HEK293 (cell line): ENCODE results near the gene KYAT1.

Source experiments
- EGR2 ChIP-seq: fragments of 450-650 bp; formaldehyde crosslinking; IDR thresholded peaks from 2 replicates; pipeline ENCODE4 v1.5.1; 2016; ENCODE audit warnings: low read depth, missing biosample characterization, missing genetic modification characterization
- GLIS2 ChIP-seq: fragments of 450-650 bp; formaldehyde crosslinking; IDR thresholded peaks from 2 replicates; pipeline ENCODE4 v1.5.1; 2016; ENCODE audit warnings: missing biosample characterization, missing genetic modification characterization
- IKZF3 ChIP-seq: fragments of 450-650 bp; IDR thresholded peaks from 2 replicates; pipeline ENCODE4 v1.5.0; 2018; ENCODE audit warnings: missing biosample characterization, mild to moderate bottlenecking, missing genetic modification characterization, moderate library complexity
- KLF1 ChIP-seq: fragments of 450-650 bp; formaldehyde crosslinking; IDR thresholded peaks from 2 replicates; pipeline ENCODE4 v1.5.1; 2016; ENCODE audit warnings: missing biosample characterization, missing genetic modification characterization
- RBAK ChIP-seq: fragments of 450-650 bp; formaldehyde crosslinking; IDR thresholded peaks from 2 replicates; pipeline ENCODE4 v1.5.1; 2016; ENCODE audit warnings: missing biosample characterization, missing genetic modification characterization
- SP2 ChIP-seq: fragments of 450-650 bp; formaldehyde crosslinking; IDR thresholded peaks from 2 replicates; pipeline ENCODE4 v1.5.1; 2016; ENCODE audit warnings: missing biosample characterization, missing genetic modification characterization
- SP7 ChIP-seq: fragments of 450-650 bp; formaldehyde crosslinking; IDR thresholded peaks from 2 replicates; pipeline ENCODE4 v1.5.1; 2016; ENCODE audit warnings: missing biosample characterization, missing genetic modification characterization
- ZBTB48 ChIP-seq: fragments of 450-650 bp; formaldehyde crosslinking; IDR thresholded peaks from 2 replicates; pipeline ENCODE4 v1.5.1; 2016; ENCODE audit warnings: missing biosample characterization, missing genetic modification characterization
- ZFP3 ChIP-seq: fragments of 450-650 bp; formaldehyde crosslinking; IDR thresholded peaks from 2 replicates; pipeline ENCODE4 v1.5.1; 2016; ENCODE audit warnings: low read depth, missing biosample characterization, missing genetic modification characterization
- ZNF19 ChIP-seq: fragments of 450-650 bp; formaldehyde crosslinking; IDR thresholded peaks from 2 replicates; pipeline ENCODE4; 2016; ENCODE audit warnings: missing biosample characterization, missing genetic modification characterization, low read depth
- ZNF600 ChIP-seq: fragments of 450-650 bp; formaldehyde crosslinking; IDR thresholded peaks from 2 replicates; pipeline ENCODE4 v1.5.1; 2016; ENCODE audit warnings: missing biosample characterization, missing genetic modification characterization
- ZNF660 ChIP-seq: fragments of 450-650 bp; IDR thresholded peaks from 2 replicates; pipeline ENCODE4 v1.5.1; 2018; ENCODE audit warnings: missing biosample characterization, mild to moderate bottlenecking, missing genetic modification characterization
- ZNF776 ChIP-seq: fragments of 450-650 bp; formaldehyde crosslinking; IDR thresholded peaks from 2 replicates; pipeline ENCODE4 v1.5.0; 2017; ENCODE audit warnings: missing biosample characterization, missing genetic modification characterization, borderline replicate concordance
- ZXDB ChIP-seq: fragments of 450-650 bp; formaldehyde crosslinking; IDR thresholded peaks from 2 replicates; pipeline ENCODE4 v1.5.1; 2016; ENCODE audit warnings: missing biosample characterization, missing genetic modification characterization
- TF ChIP-seq, protein P1 (sequence below): fragments of 450-650 bp; formaldehyde crosslinking; IDR thresholded peaks from 2 replicates; pipeline ENCODE4 v1.5.1; 2016; ENCODE audit warnings: missing biosample characterization, missing genetic modification characterization
- TF ChIP-seq, protein P2 (sequence below): fragments of 450-650 bp; formaldehyde crosslinking; IDR thresholded peaks from 2 replicates; pipeline ENCODE4 v1.5.1; 2016; ENCODE audit warnings: missing biosample characterization, missing genetic modification characterization
- TF ChIP-seq, protein P3 (sequence below): fragments of 450-650 bp; formaldehyde crosslinking; IDR thresholded peaks from 2 replicates; pipeline ENCODE4 v1.5.1; 2017; ENCODE audit warnings: missing biosample characterization, missing genetic modification characterization
- TF ChIP-seq, protein P4 (sequence below): fragments of 450-650 bp; formaldehyde crosslinking; IDR thresholded peaks from 2 replicates; pipeline ENCODE4 v1.5.1; 2016; ENCODE audit warnings: missing biosample characterization, missing genetic modification characterization
- TF ChIP-seq, protein P5 (sequence below): fragments of 450-650 bp; formaldehyde crosslinking; IDR thresholded peaks from 2 replicates; pipeline ENCODE4 v1.5.1; 2016; ENCODE audit warnings: missing biosample characterization, missing genetic modification characterization
- TF ChIP-seq, protein P6 (sequence below): fragments of 450-650 bp; formaldehyde crosslinking; IDR thresholded peaks from 2 replicates; pipeline ENCODE4 v1.5.1; 2016; ENCODE audit warnings: missing biosample characterization, missing genetic modification characterization

KYAT1 gene

DNA sequence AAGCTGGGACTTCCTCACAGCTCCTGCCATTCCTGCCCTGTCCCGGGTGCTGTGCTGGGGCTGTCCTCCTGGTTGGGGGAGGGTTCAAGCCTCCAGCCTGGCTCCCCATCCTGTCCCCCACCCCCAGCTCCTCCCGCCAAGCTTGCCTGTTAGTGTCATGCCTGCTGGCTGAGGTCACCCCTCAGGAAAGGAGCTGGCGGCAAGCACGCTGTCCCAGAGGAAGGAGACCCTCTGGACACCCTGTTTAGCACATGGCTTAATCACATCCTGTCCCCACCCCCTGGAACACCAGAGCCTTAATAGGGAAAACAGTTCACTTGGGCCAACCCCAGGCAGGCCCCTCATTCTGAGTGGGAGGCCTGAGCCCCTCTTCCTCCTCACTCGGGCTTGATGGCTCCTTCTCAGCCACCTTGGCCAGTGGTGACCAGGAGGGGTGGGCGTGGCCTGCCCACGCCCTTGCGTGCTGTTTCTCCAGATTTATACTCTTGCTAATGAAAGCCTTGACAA lies 29.8 kb upstream of the KYAT1 start (continued):
- TF ChIP-seq, protein P1, sequence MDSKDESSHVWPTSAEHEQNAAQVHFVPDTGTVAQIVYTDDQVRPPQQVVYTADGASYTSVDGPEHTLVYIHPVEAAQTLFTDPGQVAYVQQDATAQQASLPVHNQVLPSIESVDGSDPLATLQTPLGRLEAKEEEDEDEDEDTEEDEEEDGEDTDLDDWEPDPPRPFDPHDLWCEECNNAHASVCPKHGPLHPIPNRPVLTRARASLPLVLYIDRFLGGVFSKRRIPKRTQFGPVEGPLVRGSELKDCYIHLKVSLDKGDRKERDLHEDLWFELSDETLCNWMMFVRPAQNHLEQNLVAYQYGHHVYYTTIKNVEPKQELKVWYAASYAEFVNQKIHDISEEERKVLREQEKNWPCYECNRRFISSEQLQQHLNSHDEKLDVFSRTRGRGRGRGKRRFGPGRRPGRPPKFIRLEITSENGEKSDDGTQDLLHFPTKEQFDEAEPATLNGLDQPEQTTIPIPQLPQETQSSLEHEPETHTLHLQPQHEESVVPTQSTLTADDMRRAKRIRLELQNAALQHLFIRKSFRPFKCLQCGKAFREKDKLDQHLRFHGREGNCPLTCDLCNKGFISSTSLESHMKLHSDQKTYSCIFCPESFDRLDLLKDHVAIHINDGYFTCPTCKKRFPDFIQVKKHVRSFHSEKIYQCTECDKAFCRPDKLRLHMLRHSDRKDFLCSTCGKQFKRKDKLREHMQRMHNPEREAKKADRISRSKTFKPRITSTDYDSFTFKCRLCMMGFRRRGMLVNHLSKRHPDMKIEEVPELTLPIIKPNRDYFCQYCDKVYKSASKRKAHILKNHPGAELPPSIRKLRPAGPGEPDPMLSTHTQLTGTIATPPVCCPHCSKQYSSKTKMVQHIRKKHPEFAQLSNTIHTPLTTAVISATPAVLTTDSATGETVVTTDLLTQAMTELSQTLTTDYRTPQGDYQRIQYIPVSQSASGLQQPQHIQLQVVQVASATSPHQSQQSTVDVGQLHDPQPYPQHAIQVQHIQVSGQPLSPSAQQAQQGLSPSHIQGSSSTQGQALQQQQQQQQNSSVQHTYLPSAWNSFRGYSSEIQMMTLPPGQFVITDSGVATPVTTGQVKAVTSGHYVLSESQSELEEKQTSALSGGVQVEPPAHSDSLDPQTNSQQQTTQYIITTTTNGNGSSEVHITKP (tag by site-specific recombination): peak; percentile 47; the same call in 1 of the 2 replicates
- no peak for TF ChIP-seq IKZF3
- TF ChIP-seq ZNF660 (tag by site-specific recombination): no peak
- TF ChIP-seq KLF1 (tag by site-specific recombination): peak; percentile 70
- TF ChIP-seq SP7 (tag by site-specific recombination): peak; percentile 72; the same call in 1 of the 2 replicates
- TF ChIP-seq SP2 (tag by site-specific recombination): peak; percentile 42
- TF ChIP-seq, protein P2, sequence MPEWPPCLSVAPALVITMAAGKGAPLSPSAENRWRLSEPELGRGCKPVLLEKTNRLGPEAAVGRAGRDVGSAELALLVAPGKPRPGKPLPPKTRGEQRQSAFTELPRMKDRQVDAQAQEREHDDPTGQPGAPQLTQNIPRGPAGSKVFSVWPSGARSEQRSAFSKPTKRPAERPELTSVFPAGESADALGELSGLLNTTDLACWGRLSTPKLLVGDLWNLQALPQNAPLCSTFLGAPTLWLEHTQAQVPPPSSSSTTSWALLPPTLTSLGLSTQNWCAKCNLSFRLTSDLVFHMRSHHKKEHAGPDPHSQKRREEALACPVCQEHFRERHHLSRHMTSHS: no peak
- no peak for TF ChIP-seq RBAK (tag by site-specific recombination)
- TF ChIP-seq ZNF19 (tag by site-specific recombination): no peak
- TF ChIP-seq, protein P3, sequence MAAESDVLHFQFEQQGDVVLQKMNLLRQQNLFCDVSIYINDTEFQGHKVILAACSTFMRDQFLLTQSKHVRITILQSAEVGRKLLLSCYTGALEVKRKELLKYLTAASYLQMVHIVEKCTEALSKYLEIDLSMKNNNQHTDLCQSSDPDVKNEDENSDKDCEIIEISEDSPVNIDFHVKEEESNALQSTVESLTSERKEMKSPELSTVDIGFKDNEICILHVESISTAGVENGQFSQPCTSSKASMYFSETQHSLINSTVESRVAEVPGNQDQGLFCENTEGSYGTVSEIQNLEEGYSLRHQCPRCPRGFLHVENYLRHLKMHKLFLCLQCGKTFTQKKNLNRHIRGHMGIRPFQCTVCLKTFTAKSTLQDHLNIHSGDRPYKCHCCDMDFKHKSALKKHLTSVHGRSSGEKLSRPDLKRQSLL (tag by site-specific recombination): no peak
- no peak for TF ChIP-seq ZXDB (tag by site-specific recombination)
- TF ChIP-seq, protein P4, sequence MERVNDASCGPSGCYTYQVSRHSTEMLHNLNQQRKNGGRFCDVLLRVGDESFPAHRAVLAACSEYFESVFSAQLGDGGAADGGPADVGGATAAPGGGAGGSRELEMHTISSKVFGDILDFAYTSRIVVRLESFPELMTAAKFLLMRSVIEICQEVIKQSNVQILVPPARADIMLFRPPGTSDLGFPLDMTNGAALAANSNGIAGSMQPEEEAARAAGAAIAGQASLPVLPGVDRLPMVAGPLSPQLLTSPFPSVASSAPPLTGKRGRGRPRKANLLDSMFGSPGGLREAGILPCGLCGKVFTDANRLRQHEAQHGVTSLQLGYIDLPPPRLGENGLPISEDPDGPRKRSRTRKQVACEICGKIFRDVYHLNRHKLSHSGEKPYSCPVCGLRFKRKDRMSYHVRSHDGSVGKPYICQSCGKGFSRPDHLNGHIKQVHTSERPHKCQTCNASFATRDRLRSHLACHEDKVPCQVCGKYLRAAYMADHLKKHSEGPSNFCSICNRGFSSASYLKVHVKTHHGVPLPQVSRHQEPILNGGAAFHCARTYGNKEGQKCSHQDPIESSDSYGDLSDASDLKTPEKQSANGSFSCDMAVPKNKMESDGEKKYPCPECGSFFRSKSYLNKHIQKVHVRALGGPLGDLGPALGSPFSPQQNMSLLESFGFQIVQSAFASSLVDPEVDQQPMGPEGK: peak; percentile 44; the same call in 1 of the 2 replicates
- TF ChIP-seq ZFP3 (tag by site-specific recombination): no peak
- no peak for TF ChIP-seq ZNF776
- TF ChIP-seq, protein P5, sequence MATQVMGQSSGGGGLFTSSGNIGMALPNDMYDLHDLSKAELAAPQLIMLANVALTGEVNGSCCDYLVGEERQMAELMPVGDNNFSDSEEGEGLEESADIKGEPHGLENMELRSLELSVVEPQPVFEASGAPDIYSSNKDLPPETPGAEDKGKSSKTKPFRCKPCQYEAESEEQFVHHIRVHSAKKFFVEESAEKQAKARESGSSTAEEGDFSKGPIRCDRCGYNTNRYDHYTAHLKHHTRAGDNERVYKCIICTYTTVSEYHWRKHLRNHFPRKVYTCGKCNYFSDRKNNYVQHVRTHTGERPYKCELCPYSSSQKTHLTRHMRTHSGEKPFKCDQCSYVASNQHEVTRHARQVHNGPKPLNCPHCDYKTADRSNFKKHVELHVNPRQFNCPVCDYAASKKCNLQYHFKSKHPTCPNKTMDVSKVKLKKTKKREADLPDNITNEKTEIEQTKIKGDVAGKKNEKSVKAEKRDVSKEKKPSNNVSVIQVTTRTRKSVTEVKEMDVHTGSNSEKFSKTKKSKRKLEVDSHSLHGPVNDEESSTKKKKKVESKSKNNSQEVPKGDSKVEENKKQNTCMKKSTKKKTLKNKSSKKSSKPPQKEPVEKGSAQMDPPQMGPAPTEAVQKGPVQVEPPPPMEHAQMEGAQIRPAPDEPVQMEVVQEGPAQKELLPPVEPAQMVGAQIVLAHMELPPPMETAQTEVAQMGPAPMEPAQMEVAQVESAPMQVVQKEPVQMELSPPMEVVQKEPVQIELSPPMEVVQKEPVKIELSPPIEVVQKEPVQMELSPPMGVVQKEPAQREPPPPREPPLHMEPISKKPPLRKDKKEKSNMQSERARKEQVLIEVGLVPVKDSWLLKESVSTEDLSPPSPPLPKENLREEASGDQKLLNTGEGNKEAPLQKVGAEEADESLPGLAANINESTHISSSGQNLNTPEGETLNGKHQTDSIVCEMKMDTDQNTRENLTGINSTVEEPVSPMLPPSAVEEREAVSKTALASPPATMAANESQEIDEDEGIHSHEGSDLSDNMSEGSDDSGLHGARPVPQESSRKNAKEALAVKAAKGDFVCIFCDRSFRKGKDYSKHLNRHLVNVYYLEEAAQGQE (tag by site-specific recombination): no peak
- no peak; the same call in 1 of the 2 replicates for TF ChIP-seq ZNF600 (tag by site-specific recombination)
- peak; percentile 61 for TF ChIP-seq EGR2 (tag by site-specific recombination)
- no peak for TF ChIP-seq ZBTB48 (tag by site-specific recombination)
- peak; percentile 48 for TF ChIP-seq GLIS2
- TF ChIP-seq, protein P6, sequence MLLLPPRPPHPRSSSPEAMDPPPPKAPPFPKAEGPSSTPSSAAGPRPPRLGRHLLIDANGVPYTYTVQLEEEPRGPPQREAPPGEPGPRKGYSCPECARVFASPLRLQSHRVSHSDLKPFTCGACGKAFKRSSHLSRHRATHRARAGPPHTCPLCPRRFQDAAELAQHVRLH (tag by site-specific recombination): no peak
